SK-N-SH (cell line): ENCODE measurements around the gene TMX1. TPM values are rescaled to one million over a fixed set of nuclear protein-coding genes. Genes with fewer than 3 reads are reported as not detected.

Experiments
- CTCF ChIA-PET: fragments of 300-600, 350-600 bp; formaldehyde crosslinking; extraction: SDS; loops from one replicate; lab custom pipeline; 2021; lab: Yijun Ruan, JAX
- POLR2A ChIA-PET: fragments of 350-600 bp; sonication (Branson Sonifier 250); formaldehyde crosslinking; extraction: SDS; loops from one replicate; lab custom pipeline; 2020; ENCODE audit warnings: antibody characterized with exemption, inconsistent platforms; lab: Yijun Ruan, JAX
- DNase-seq: peaks from one replicate; pipeline ENCODE4 v3.0.0; 2012
- H2AFZ ChIP-seq: fragments of 200-600 bp; sonication (generic); 2 replicates; pipeline ENCODE4 v1.8.1; 2016; ENCODE audit warnings: antibody characterized with exemption, mild to moderate bottlenecking, low read depth
- H3F3A ChIP-seq: fragments of 200-600 bp; sonication (generic); replicated peaks from 2 replicates; pipeline ENCODE3; 2016; ENCODE audit warnings: antibody characterized with exemption, mild to moderate bottlenecking; ENCODE audit not compliant: insufficient read depth
- H3K27ac ChIP-seq, 2 experiments: fragments of 200-500 bp in 1 of 2; fragments of 200-600 bp in 1 of 2; sonication (Bioruptor generic) in 1 of 2; sonication (generic), shearing (Covaris generic) in 1 of 2; 2 replicates each; pipeline versions ENCODE4 v1.5.1 to v1.6.1; 2014 to 2016; ENCODE audit warnings: low read depth in 2 of 2, inconsistent platforms in 1 of 2, low read length in 1 of 2, mild to moderate bottlenecking in 1 of 2, mixed read lengths in 1 of 2
- H3K27me3 ChIP-seq: fragments of 200-600 bp; sonication (generic), shearing (Covaris generic); 2 replicates; pipeline ENCODE4 v1.6.1; 2016; ENCODE audit warnings: mixed run types; ENCODE audit not compliant: insufficient read depth
- H3K36me3 ChIP-seq, 2 experiments: fragments of 200-500 bp in 1 of 2; fragments of 200-600 bp in 1 of 2; sonication (Bioruptor generic) in 1 of 2; sonication (generic) in 1 of 2; replicated peaks in 1 of 2; 2 replicates each; pipeline versions ENCODE3 to v1.5.1; 2014 to 2016; ENCODE audit warnings: low read length in 1 of 2, mild to moderate bottlenecking in 1 of 2; ENCODE audit not compliant: insufficient read depth in 2 of 2, control insufficient read depth in 1 of 2
- H3K4me1 ChIP-seq, 2 experiments: fragments of 200-500 bp in 1 of 2; fragments of 200-600 bp in 1 of 2; sonication (Bioruptor generic) in 1 of 2; sonication (generic), shearing (Covaris generic) in 1 of 2; 2 replicates each; pipeline versions ENCODE4 v1.5.1 to v1.6.1; 2014 to 2016; ENCODE audit warnings: low read depth in 1 of 2, low read length in 1 of 2, mixed run types in 1 of 2; ENCODE audit not compliant: insufficient read depth in 2 of 2, control insufficient read depth in 1 of 2
- H3K4me2 ChIP-seq: fragments of 200-600 bp; sonication (generic), shearing (Covaris generic); 2 replicates; pipeline ENCODE4 v1.6.1; 2017; ENCODE audit warnings: mixed run types
- H3K4me3 ChIP-seq, 2 experiments: fragments of 200-500 bp in 1 of 2; fragments of 200-600 bp in 1 of 2; sonication (Bioruptor generic) in 1 of 2; sonication (generic), shearing (Covaris generic) in 1 of 2; 2 replicates each; pipeline versions ENCODE4 v1.5.1 to v1.8.1; 2014 to 2016; ENCODE audit warnings: low read depth in 2 of 2, inconsistent platforms in 1 of 2, low read length in 1 of 2, mild to moderate bottlenecking in 1 of 2, mixed read lengths in 1 of 2, moderate library complexity in 1 of 2
- H3K79me2 ChIP-seq: fragments of 200-600 bp; sonication (generic); 2 replicates; pipeline ENCODE4 v1.8.1; 2017; ENCODE audit warnings: mild to moderate bottlenecking; ENCODE audit not compliant: insufficient read depth
- H3K9ac ChIP-seq: fragments of 200-600 bp; sonication (generic); 2 replicates; pipeline ENCODE4 v1.6.1; 2017; ENCODE audit warnings: mixed run types
- H3K9me2 ChIP-seq: fragments of 200-600 bp; sonication (generic); 2 replicates; pipeline ENCODE4 v1.6.1; 2017; ENCODE audit warnings: mixed run types
- H3K9me3 ChIP-seq: fragments of 200-600 bp; sonication (generic); 2 replicates; pipeline ENCODE4 v1.6.1; 2017; ENCODE audit warnings: mixed run types, mild to moderate bottlenecking, moderate library complexity
- H4K20me1 ChIP-seq: fragments of 200-600 bp; sonication (generic); 2 replicates; pipeline ENCODE4 v1.6.1; 2017; ENCODE audit warnings: mild to moderate bottlenecking, mixed run types; ENCODE audit not compliant: insufficient read depth
- CTCF ChIP-seq: fragments of 200-600 bp; sonication (generic); IDR thresholded peaks from 2 replicates; pipeline ENCODE4 v1.6.1; 2017; ENCODE audit warnings: antibody characterized with exemption, mild to moderate bottlenecking, moderate library complexity
- ELF1 ChIP-seq: IDR thresholded peaks from 2 replicates; pipeline ENCODE4 v1.4.0; 2012
- MAX ChIP-seq: IDR thresholded peaks from 2 replicates; pipeline ENCODE4 v1.4.0; 2012; ENCODE audit warnings: low read depth
- MXI1 ChIP-seq: IDR thresholded peaks from 2 replicates; pipeline ENCODE4 v1.6.1; 2012; ENCODE audit warnings: mild to moderate bottlenecking, low read depth, low read length, improper control_type of control experiment
- NRF1 ChIP-seq: IDR thresholded peaks from 2 replicates; pipeline ENCODE4 v1.6.1; 2012; ENCODE audit warnings: low read depth, mild to moderate bottlenecking, low read length
- POLR2AphosphoS5 ChIP-seq: IDR thresholded peaks from 2 replicates; pipeline ENCODE4 v1.6.1; 2012; ENCODE audit warnings: low read depth, low read length
- RAD21 ChIP-seq: IDR thresholded peaks from 2 replicates; pipeline ENCODE4 v1.6.1; 2012; ENCODE audit warnings: mild to moderate bottlenecking, low read length
- RCOR1 ChIP-seq: fragments of 150-350 bp; IDR thresholded peaks from 2 replicates; pipeline ENCODE4 v1.6.1; 2017; ENCODE audit warnings: antibody characterized with exemption, low read length
- REST ChIP-seq: IDR thresholded peaks from 2 replicates; pipeline ENCODE4 v1.6.1; 2012; ENCODE audit warnings: mild to moderate bottlenecking, low read depth, low read length, moderate library complexity
- SIN3A ChIP-seq: IDR thresholded peaks from 2 replicates; pipeline ENCODE4 v1.6.1; 2012; ENCODE audit warnings: low read depth, mild to moderate bottlenecking, low read length, moderate library complexity, borderline replicate concordance
- SMC3 ChIP-seq: IDR thresholded peaks from 2 replicates; pipeline ENCODE4 v1.6.1; 2012; ENCODE audit warnings: low read depth, low read length, improper control_type of control experiment
- TAF1 ChIP-seq: IDR thresholded peaks from 2 replicates; pipeline ENCODE4 v1.6.1; 2012; ENCODE audit warnings: low read depth, mild to moderate bottlenecking, low read length, moderate library complexity, borderline replicate concordance
- USF2 ChIP-seq: fragments of 150-350 bp; IDR thresholded peaks from 2 replicates; pipeline ENCODE4 v1.6.1; 2017; ENCODE audit warnings: antibody characterized with exemption, low read length, low read depth, borderline replicate concordance
- ZBTB33 ChIP-seq: IDR thresholded peaks from 2 replicates; pipeline ENCODE4 v1.4.0; 2012; ENCODE audit warnings: low read depth, borderline replicate concordance
- WGBS: methylation state at CpG from one replicate; pipeline ENCODE4 v1.1.6; 2017; ENCODE audit warnings: low lambda C conversion rate; 5-methylcytosine and 5-hydroxymethylcytosine counted together
- polyA plus RNA-seq, 3 experiments: library from polyadenylated mRNA; depleted of rRNA; stranded (reverse); fragments of >200 nt; gene quantifications; 2 replicates each; pipeline ENCODE4 v1.2.3, GENCODE V29; 2012

Gene TMX1
- polyA plus RNA-seq, 1 of the 3 experiments (the other 2 are of a cell fraction) = 16.1 TPM

GRCh38 chr14:51228391-51228790, 11.7 kb upstream of the TMX1 start:
- no peak for TF ChIP-seq ZBTB33

GRCh38 chr14:51228890-51229289, 11.2 kb upstream of the TMX1 start:
- H3K79me2 ChIP-seq = no peaks in the 10 kb centered on the region
- peaks cover 0 to 10% of the 10 kb centered on the region in 2 experiments; a peak in 2 of 4 replicates for H3K4me1 ChIP-seq
- H3K9ac ChIP-seq = no peak overlapping the region
- DNase-seq = peak; percentile 61
- H3K36me3 ChIP-seq = no peaks in the 10 kb centered on the region
- H3K4me2 ChIP-seq = no peak overlapping the region
- no peaks in the 10 kb centered on the region for H3K9me2 ChIP-seq
- peak overlapping the region in 1 of 2 experiments; percentile 94; a peak in 2 of 4 replicates for H3K27ac ChIP-seq
- H3K4me3 ChIP-seq = no peak overlapping the region
- no peaks in the 10 kb centered on the region for H3F3A ChIP-seq
- H3K27me3 ChIP-seq = no peaks in the 10 kb centered on the region
- ChIA-PET POLR2A (interaction anchor here (0.8 to 1.6 kb wide), 3 partner anchors 11 to 143 kb away, joined by 3 to 4 read pairs (median 4); partner anchors contain the start of genes TMX1 and TRIM9), CTCF (interaction anchor here (0.6 to 3.0 kb wide), 9 partner anchors 10 to 550 kb away, joined by 3 to 13 read pairs (median 3); no protein-coding TSS in a partner anchor)
- no peaks in the 10 kb centered on the region for H4K20me1 ChIP-seq
- H2AFZ ChIP-seq = no peak overlapping the region
- H3K9me3 ChIP-seq = no peaks in the 10 kb centered on the region
- 28% methylated on average over 1 of the region's 1 CpG for WGBS
- TF ChIP-seq MAX (no peak), RAD21 (peak; percentile 10; the same call in 1 of the 2 replicates), POLR2AphosphoS5 (no peak; the same call in 1 of the 2 replicates), CTCF (no peak), SIN3A (no peak), NRF1 (no peak), ELF1 (no peak), RCOR1 (peak; percentile 98), USF2 (no peak), TAF1 (no peak), ZBTB33 (no peak), MXI1 (peak; percentile 51; the same call in 1 of the 2 replicates), REST (no peak), SMC3 (no peak)

More at GRCh38 chr14:51228391-51228790, 11.7 kb upstream of the TMX1 start:
- no peaks in the 10 kb centered on the region for H3K36me3 ChIP-seq
- no peak overlapping the region for H3K9ac ChIP-seq
- DNase-seq = no peak
- no peaks in the 10 kb centered on the region for H3K79me2 ChIP-seq
- H3K9me3 ChIP-seq = no peaks in the 10 kb centered on the region
- H4K20me1 ChIP-seq = no peaks in the 10 kb centered on the region
- H3K4me3 ChIP-seq = no peak overlapping the region
- no peaks in the 10 kb centered on the region for H3K9me2 ChIP-seq
- H3F3A ChIP-seq = no peaks in the 10 kb centered on the region
- H2AFZ ChIP-seq = no peak overlapping the region
- H3K27me3 ChIP-seq = no peaks in the 10 kb centered on the region
- POLR2A ChIA-PET = interaction anchor here (1.5 to 1.6 kb wide), 2 partner anchors 12 to 133 kb away, joined by 4 read pairs; partner anchors contain the start of genes TMX1 and TRIM9
- no peak overlapping the region for H3K4me2 ChIP-seq
- peaks cover 0 to 10% of the 10 kb centered on the region in 2 experiments; a peak in 2 of 4 replicates for H3K4me1 ChIP-seq
- CTCF ChIA-PET = interaction anchor here (0.7 to 3.0 kb wide), 7 partner anchors 10 to 551 kb away, joined by 3 to 13 read pairs (median 4); no protein-coding TSS in a partner anchor
- peak overlapping the region in 1 of 2 experiments; percentile 94; a peak in 2 of 4 replicates for H3K27ac ChIP-seq
